ENCODE measurements around the gene DDHD1.
"Not testable (repeated sequence)": the region's sequence is repeated elsewhere in the genome, so short reads cannot be mapped to it uniquely, and the experiment has no call there.

DDHD1 gene

DNA sequence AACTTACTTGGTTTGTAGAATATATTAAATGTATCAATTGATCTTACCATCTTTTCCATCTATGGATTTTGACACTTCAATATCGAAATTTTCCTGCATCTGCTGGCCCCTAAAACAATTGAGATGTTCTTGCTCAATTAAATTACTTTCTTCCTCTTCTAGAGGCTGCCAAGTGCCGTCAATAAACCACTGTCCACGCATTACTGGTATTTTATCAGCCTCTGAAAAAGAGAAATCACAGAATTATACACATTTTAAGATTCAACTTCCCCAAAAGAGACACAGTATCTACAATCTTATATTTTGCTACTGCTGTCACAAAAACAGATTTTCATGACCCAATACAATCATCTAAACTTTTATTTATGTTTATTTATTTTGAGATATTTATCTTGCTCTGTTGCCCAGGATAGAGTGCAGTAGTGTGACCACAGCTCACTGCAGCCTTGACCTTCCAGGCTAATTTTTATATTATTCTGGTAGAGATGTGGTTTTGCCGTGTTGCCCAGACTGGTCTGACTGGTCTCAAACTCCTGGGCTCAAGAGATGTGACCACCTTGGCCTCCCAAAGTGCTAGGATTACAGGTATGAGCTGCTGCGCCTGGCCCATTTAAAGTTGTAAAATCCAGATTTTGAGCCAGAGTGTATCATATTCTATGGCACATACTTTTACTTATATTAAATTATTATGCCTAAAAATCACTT lies 49.3 kb downstream of the DDHD1 start:
- no peak for DNase-seq

DNA sequence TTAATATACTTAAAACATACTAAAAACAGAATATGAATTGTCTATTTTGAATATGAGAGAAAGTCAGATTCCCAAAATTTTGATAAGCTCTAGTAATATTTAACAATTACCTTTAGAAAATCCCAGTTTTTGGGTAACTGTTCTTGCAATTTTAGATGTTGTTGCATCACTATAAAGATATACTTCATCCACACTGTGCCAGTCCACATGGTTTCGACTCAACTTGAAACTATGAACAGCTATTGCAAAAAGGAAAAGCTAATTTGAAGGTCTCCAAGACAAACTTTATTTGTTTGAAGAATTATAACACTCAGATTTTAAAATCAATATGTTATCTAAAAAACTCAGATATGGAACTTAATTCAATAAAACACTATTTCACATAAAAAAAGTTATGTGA lies 59.9 kb downstream of the DDHD1 start:
- DNase-seq, result no peak

- DNase-seq, result no peak
Observed at GRCh38 chr14:53090853-53091252, 62.3 kb downstream of the DDHD1 start.

DNA sequence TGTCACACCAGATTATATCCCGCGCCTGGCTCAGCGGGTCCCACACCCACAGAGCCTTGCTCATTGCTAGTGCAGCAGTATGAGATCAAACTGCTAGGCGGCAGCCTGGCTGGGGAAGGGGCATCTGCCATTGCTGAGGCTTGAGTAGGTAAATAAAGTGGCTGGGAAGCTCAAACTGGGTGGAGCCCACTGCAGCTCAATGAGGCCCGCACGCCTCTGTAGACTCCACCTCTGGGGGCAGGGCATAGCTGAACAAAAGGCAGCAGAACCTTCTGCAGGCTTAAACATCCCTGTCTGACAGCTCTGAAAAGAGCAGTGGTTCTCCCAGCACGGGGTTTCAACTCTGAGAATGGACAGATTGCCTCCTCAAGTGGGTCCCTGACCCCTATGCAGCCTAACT lies 68.2 kb downstream of the DDHD1 start:
- not testable (repeated sequence) for DNase-seq

DNA sequence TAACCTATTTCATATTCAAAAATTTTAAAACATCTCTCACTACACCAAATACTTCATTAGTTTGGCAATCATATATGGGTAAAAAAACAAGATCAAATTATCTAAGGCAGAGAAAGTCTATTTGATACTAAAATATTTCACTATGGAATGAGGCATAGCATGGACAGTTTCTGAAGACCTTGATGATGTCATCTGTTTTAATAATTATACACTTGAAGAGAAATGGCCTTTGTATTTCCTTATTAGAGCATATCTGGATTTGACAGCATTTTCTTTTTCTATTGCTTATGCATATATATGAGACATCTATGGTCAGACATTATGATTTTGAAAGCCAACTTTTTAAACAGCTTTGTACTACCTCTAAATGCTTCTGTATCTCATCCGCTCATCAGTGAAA lies 88.6 kb downstream of the DDHD1 start:
- no peak for DNase-seq

GRCh38 chr14:53062856-53063255 lies 90.3 kb downstream of the DDHD1 start:
- no peak for DNase-seq

DNA sequence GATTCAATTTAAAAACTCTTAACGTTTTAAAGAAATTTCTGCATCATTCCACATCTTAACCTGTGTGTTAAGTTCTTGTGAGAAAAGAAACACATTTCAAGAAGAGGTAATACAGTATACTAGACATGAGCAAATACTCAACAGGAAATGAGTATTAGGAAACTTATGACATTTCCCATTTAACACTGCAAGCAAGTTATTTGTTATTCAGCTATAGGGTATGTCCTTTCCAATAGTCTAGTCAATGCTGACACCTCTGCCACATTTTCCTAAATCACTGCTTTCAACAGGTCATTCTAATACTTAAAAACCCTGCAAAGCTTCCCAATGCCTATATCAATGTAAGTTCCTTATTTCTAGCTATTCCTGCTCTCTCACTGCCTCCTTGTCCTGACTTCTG lies 93.1 kb downstream of the DDHD1 start:
- no peak for DNase-seq

GRCh38 chr14:53055003-53055402 lies 98.1 kb downstream of the DDHD1 start:
- DNase-seq, result peak; percentile 4

DNA sequence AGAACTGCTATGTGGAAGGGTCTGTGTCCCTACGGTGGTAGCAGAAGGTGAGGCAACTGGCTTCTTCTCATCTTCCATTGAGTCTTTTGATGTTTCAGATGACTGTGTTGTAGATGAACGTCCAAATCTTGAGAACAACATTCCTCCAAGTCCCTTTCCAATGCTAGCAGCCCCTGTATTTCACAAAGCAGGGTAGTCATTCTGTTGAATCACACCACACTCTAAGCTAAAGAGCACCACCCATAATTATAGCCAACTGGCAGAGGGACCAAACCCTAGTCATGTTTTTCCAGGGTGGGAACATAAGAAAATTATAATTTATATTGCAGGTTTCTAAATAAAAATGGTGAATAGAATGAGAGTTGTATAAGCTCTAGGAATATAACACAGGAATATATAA lies 98.7 kb downstream of the DDHD1 start:
- DNase-seq, result no peak

DNA sequence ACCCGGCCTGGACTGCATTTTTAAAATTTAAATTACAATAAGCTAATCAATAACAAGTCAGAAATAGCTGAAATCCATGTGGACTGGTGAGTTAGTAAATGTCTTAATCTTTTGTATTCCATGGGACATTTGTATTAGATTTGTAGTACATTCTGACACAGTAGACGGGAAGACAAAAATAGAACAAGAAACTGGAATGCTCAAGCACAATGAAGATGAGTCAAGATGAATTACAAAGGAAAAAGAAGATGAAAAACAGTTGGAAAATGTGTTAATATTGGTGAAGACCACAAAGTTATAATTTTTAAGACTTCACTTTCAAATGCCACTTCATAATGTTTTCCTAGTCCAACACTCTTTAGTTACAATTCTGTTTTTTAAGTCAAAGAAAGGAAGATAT lies 104.5 kb downstream of the DDHD1 start:
- no peak for DNase-seq

- DNase-seq, result no peak
Observed at GRCh38 chr14:53047307-53048069, 105.6 kb downstream of the DDHD1 start.

GRCh38 chr14:53044486-53044885 lies 108.6 kb downstream of the DDHD1 start:
- DNase-seq, result no peak

- no peak for DNase-seq
Observed at GRCh38 chr14:53043027-53043581, 110.0 kb downstream of the DDHD1 start.

- no peak for DNase-seq
Observed at GRCh38 chr14:53042480-53042879, 110.6 kb downstream of the DDHD1 start.

GRCh38 chr14:53041067-53041466 lies 112.1 kb downstream of the DDHD1 start:
- DNase-seq, result no peak

- no peak for DNase-seq
Observed at GRCh38 chr14:53038629-53039028, 114.5 kb downstream of the DDHD1 start.

DNA sequence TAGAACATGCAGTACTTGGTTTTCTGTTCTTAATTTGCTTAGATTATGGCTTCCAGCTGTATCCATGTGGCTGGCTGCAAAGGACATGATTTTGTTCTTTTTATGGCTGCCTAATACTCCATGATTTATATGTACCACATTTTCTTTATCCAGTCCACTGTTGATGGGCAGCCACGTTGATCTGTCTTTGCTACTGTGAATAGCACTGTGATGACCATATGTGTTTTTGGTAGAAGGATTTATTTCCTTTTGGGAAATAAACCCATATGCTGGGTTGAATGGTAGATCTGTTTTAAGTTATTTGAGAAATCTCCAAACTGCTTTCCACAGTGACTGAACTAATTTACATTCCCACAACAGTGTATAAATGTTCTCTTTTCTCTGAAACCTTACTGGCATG lies 116.1 kb downstream of the DDHD1 start:
- no peak for DNase-seq

DNA sequence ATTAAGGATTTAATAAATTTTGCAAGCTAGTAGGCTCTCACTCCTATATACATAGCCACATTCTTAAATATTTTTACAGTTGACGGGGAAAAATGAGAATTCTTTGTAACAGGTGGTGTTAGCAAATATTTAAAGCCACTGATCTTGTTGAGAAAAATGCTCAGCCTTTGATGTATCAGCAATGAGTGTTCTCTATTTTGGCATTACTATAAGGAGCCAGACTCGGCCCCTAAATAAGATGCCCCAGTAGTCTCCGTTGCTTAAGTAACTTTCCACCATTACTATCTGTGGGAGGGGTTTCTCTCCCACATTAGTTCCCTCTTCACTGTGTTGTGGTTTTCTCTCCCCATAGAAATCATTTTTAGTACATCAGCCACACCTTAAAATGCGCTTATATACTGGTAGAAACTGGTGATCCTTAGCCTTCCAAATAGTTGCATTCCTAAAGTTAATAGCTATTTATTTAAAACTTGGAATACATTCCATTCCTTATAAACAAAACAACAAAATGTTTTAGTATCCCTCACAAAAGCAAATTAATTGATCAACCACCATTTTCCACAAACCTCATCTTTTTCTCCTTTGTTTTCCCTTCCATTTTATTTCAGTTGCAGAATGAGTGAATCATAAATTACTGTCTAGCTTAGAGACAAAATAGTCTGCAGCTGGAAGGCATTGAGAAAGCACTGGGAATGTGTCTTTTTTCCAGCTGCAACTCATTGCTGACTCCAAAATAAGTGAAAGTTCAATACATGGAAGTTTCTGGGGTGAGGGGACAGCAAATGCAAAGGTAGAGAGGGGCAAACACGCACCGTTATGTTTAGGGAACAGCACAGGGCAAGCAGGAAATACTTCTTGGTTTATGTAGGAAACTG lies 117.5 kb downstream of the DDHD1 start:
- no peak for DNase-seq

- no peak for DNase-seq
Observed at GRCh38 chr14:53034688-53035230, 118.4 kb downstream of the DDHD1 start.

- no peak for DNase-seq
Observed at GRCh38 chr14:53034036-53034435, 119.1 kb downstream of the DDHD1 start.

- no peak for DNase-seq
Observed at GRCh38 chr14:53032838-53033390, 120.2 kb downstream of the DDHD1 start.

- DNase-seq, result no peak
Observed at GRCh38 chr14:53032161-53032803, 120.8 kb downstream of the DDHD1 start.
